Parathyroid adenoma (tissue), 2 donors: Measurements from ENCODE around the gene MAD2L1BP.

ENCODE experiments used
- H2AFZ ChIP-seq: fragments of 300-600 bp; sonication (generic); one replicate; pipeline ENCODE4 v1.7.0; 2017; ENCODE audit warnings: antibody characterized with exemption, mild to moderate bottlenecking
- H3K27ac ChIP-seq: fragments of 300-600 bp; sonication (generic); one replicate; pipeline ENCODE4 v1.7.0; 2017
- H3K27me3 ChIP-seq: fragments of 300-600 bp; sonication (generic); one replicate; pipeline ENCODE4 v1.7.0; 2017; ENCODE audit warnings: low read length; ENCODE audit not compliant: control insufficient read depth, insufficient read depth
- H3K36me3 ChIP-seq: fragments of 300-600 bp; sonication (generic); one replicate; pipeline ENCODE4 v1.7.0; 2017; ENCODE audit warnings: low read length; ENCODE audit not compliant: control insufficient read depth, insufficient read depth
- H3K4me1 ChIP-seq: fragments of 300-600 bp; sonication (generic); one replicate; pipeline ENCODE4 v1.7.0; 2017; ENCODE audit warnings: control low read depth
- H3K4me2 ChIP-seq: fragments of 300-600 bp; sonication (generic); one replicate; pipeline ENCODE4 v1.7.0; 2017; ENCODE audit warnings: low read length
- H3K4me3 ChIP-seq: fragments of 300-600 bp; sonication (generic); one replicate; pipeline ENCODE4 v1.7.0; 2017; ENCODE audit warnings: low read depth, low read length
- H3K79me2 ChIP-seq: fragments of 300-600 bp; sonication (generic); one replicate; pipeline ENCODE4 v1.7.0; 2017; ENCODE audit warnings: control low read depth
- H3K9ac ChIP-seq: fragments of 300-600 bp; sonication (generic); one replicate; pipeline ENCODE4 v1.7.0; 2017; ENCODE audit warnings: mild to moderate bottlenecking
- H3K9me3 ChIP-seq: fragments of 300-600 bp; sonication (generic); one replicate; pipeline ENCODE4 v1.7.0; 2017; ENCODE audit warnings: low read length; ENCODE audit not compliant: control insufficient read depth
- TF ChIP-seq, protein P1 (sequence below): fragments of 300-600 bp; sonication (generic); IDR thresholded peaks from one replicate; pipeline ENCODE4 v1.7.0; 2017; ENCODE audit warnings: antibody characterized with exemption, mild to moderate bottlenecking
- donor health status: primary hyperparathyroidism.

The MAD2L1BP gene

DNA sequence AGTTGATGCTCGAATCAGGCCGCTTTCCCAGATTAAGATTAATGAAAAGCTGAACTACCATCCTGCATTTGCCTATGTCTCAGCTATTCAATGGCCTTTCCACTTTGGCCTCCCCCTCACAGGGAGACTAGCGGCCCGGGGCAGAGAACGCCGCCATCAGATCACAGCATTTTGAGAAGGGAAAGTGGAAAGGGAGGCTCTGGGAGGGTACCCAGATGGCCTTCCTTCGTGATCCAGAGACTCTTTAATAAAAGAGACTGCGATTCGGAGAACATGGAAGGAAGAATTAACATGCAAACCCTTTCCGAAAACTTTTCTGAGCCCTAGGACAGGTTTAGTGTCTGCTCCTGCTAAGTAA lies 51.4 kb downstream of the MAD2L1BP start:
- Histone ChIP-seq H3K27me3 (no peaks in the 10 kb centered on the region), H3K79me2 (peaks cover 24% of the 10 kb centered on the region), H3K4me2 (peak overlapping the region; percentile 93), H3K36me3 (no peaks in the 10 kb centered on the region), H2AFZ (peak overlapping the region; percentile 98), H3K4me3 (peak overlapping the region; percentile 78), H3K9ac (peak overlapping the region; percentile 95), H3K4me1 (peaks cover 20% of the 10 kb centered on the region), H3K9me3 (no peaks in the 10 kb centered on the region), H3K27ac (peak overlapping the region; percentile 75)
- TF ChIP-seq, protein P1, sequence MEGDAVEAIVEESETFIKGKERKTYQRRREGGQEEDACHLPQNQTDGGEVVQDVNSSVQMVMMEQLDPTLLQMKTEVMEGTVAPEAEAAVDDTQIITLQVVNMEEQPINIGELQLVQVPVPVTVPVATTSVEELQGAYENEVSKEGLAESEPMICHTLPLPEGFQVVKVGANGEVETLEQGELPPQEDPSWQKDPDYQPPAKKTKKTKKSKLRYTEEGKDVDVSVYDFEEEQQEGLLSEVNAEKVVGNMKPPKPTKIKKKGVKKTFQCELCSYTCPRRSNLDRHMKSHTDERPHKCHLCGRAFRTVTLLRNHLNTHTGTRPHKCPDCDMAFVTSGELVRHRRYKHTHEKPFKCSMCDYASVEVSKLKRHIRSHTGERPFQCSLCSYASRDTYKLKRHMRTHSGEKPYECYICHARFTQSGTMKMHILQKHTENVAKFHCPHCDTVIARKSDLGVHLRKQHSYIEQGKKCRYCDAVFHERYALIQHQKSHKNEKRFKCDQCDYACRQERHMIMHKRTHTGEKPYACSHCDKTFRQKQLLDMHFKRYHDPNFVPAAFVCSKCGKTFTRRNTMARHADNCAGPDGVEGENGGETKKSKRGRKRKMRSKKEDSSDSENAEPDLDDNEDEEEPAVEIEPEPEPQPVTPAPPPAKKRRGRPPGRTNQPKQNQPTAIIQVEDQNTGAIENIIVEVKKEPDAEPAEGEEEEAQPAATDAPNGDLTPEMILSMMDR: no peak

DNA sequence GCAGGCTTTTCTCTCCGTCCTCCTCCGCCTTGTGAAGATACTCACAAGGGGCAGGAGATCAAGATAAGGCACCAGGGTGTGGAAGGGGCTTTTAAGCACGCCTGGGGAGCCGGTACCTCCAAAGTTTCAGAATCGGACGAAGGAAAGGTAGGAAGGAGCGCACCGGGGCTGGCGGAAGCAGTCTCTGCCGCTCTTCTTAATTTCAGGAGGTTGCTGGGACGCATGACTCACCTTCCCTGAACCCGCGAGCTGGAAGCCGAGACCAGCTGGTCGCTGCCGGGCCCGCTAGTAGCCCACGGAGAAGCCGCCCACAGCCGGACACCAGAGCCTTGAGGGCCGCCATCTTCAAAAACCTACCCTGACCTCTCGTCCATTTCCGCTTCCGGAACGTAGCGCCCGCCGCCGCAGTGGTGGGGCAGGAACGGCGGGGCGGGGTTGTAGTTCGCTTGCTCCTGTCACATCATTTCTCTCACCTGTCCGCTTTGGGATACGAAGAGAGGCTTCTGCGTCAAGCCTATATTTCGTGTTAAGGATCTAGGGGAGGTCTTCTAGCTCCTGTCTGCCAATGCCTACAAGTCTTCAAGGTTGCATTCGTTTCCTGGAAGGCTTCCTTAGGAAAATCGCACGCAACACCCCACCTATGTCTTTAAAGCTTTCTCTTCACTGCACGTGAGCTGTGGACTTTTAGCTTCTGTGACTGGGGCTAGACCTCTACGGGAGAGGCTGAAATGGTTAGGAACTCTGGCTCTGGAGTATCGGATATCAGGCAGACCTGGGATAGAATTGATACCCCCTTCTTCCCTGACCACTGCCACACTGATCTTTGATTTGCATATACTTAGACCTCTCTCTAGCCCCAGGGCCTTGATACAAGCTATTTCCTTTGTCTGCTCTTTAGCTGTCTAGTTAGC lies 52.1 kb downstream of the MAD2L1BP start, which contains the start of gene MRPS18A:
Gene MRPS18A, minus strand, starts transcription at position 355 of the 911 bp plus-strand sequence. Its CDS starts 12 bp downstream, at position 343.
- Histone ChIP-seq H3K4me1 (peaks cover 20% of the 10 kb centered on the region), H3K79me2 (peaks cover 24% of the 10 kb centered on the region), H3K9me3 (no peaks in the 10 kb centered on the region), H3K27ac (peak within 1 kb of the TSS; percentile 75), H2AFZ (peak within 1 kb of the TSS; percentile 98), H3K27me3 (no peaks in the 10 kb centered on the region), H3K4me3 (peak within 1 kb of the TSS; percentile 78), H3K36me3 (no peaks in the 10 kb centered on the region), H3K4me2 (peak within 1 kb of the TSS; percentile 93), H3K9ac (peak within 1 kb of the TSS; percentile 95)
- TF ChIP-seq, protein P1: no peak

DNA sequence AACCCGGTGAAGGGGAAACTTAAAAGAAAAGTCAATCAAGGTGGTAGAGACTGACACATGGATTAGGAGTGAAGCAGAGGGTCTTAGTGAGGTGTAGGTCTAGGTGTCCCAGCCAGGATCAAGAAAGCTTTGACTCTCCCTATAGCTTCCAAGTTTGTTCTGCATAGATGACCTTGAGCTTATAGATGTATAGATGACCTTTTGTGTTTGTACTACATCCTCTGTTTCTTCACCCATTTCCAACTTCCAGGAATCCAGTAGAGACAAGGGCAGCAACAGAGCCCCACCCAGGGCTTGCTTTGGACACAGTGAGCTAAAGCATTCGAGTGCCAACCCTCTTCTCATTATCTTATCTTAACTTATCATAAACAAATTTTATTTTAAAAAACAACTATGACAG lies 53.8 kb downstream of the MAD2L1BP start:
- H2AFZ ChIP-seq: no peak overlapping the region
- H3K9me3 ChIP-seq: no peaks in the 10 kb centered on the region
- peaks cover 21% of the 10 kb centered on the region for H3K79me2 ChIP-seq
- no peak overlapping the region for H3K27ac ChIP-seq
- H3K9ac ChIP-seq: no peak overlapping the region
- H3K36me3 ChIP-seq: no peaks in the 10 kb centered on the region
- TF ChIP-seq, protein P1: no peak
- H3K4me2 ChIP-seq: no peak overlapping the region
- no peaks in the 10 kb centered on the region for H3K27me3 ChIP-seq
- no peak overlapping the region for H3K4me3 ChIP-seq
- peaks cover 10% of the 10 kb centered on the region for H3K4me1 ChIP-seq
